HG03378 (cell line): ENCODE results near the gene ECHS1.

Experiments used
- ATAC-seq: cut with Tn5 transposase; IDR thresholded peaks from one replicate; pipeline ENCODE4 v1.9.1; 2021; ENCODE audit warnings: mild to moderate bottlenecking, moderate library complexity; ENCODE audit not compliant: unreplicated experiment

ECHS1 gene

GRCh38 chr10:133359554-133359971, 13.6 kb downstream of the ECHS1 start:
- ATAC-seq = no peak

- no peak for ATAC-seq
These were observed 14.2 kb downstream of the ECHS1 start for GRCh38 chr10:133358925-133359310.

- ATAC-seq = no peak
These were observed 14.8 kb downstream of the ECHS1 start for GRCh38 chr10:133358162-133358924.

GRCh38 chr10:133357285-133358161, 15.6 kb downstream of the ECHS1 start, which contains the start of gene FUOM:
Gene FUOM, minus strand, starts transcription at chr10:133358019. Its CDS starts 12 bp downstream, at chr10:133358007.
- ATAC-seq = peak; percentile 51

- no peak for ATAC-seq
These were observed 16.4 kb downstream of the ECHS1 start for GRCh38 chr10:133356549-133357284.

GRCh38 chr10:133355991-133356390, 17.2 kb downstream of the ECHS1 start:
- no peak for ATAC-seq

- no peak for ATAC-seq
These were observed 17.9 kb downstream of the ECHS1 start for GRCh38 chr10:133355266-133355665.

- no peak for ATAC-seq
These were observed 18.4 kb downstream of the ECHS1 start for GRCh38 chr10:133354672-133355240.

GRCh38 chr10:133353988-133354605, 19.1 kb downstream of the ECHS1 start:
- no peak for ATAC-seq

- no peak for ATAC-seq
These were observed 19.8 kb downstream of the ECHS1 start for GRCh38 chr10:133353202-133353959.

- no peak for ATAC-seq
These were observed 21.5 kb downstream of the ECHS1 start for GRCh38 chr10:133351408-133352318.

GRCh38 chr10:133350950-133351329, 22.2 kb downstream of the ECHS1 start:
- no peak for ATAC-seq

- no peak for ATAC-seq
These were observed 22.7 kb downstream of the ECHS1 start for GRCh38 chr10:133350283-133350949.

GRCh38 chr10:133349577-133350011, 23.6 kb downstream of the ECHS1 start:
- no peak for ATAC-seq

GRCh38 chr10:133349160-133349568, 24.0 kb downstream of the ECHS1 start:
- ATAC-seq = no peak

- no peak for ATAC-seq
These were observed 25.2 kb downstream of the ECHS1 start for GRCh38 chr10:133347710-133348517.

GRCh38 chr10:133346413-133346812, 26.7 kb downstream of the ECHS1 start:
- ATAC-seq = no peak
